K562 (cell line): ENCODE data around the gene P2RX1. TPM values are rescaled to one million over a fixed set of nuclear protein-coding genes. Genes with fewer than 3 reads are reported as not detected.

ENCODE experiments used
- BRCA1 ChIP-seq, 2 experiments: fragments of 450-650 bp in 1 of 2; sonication (generic) in 1 of 2; formaldehyde crosslinking in 1 of 2; IDR thresholded peaks; 2 replicates each; pipeline versions ENCODE4 v1.5.0 to v1.6.1; 2017 to 2020; ENCODE audit warnings: mild to moderate bottlenecking in 1 of 2, missing genetic modification reagents in 1 of 2
- CCAR2 ChIP-seq: fragments of 200-400 bp; formaldehyde crosslinking; IDR thresholded peaks from 2 replicates; pipeline ENCODE4 v1.6.1; 2017; ENCODE audit warnings: mild to moderate bottlenecking, low read depth, low read length
- FIP1L1 ChIP-seq: fragments of 200-400 bp; formaldehyde crosslinking; IDR thresholded peaks from 2 replicates; pipeline ENCODE4 v1.6.1; 2018; ENCODE audit warnings: mild to moderate bottlenecking, low read depth, low read length; ENCODE audit not compliant: poor library complexity, severe bottlenecking
- ILF3 ChIP-seq: fragments of 450-650 bp; IDR thresholded peaks from 2 replicates; pipeline ENCODE4 v1.6.1; 2018; ENCODE audit warnings: antibody characterized with exemption, mild to moderate bottlenecking, moderate library complexity, borderline replicate concordance
- PTRF ChIP-seq: fragments of 450-650 bp; IDR thresholded peaks from 2 replicates; pipeline ENCODE4 v1.6.1; 2016; ENCODE audit warnings: mild to moderate bottlenecking, missing genetic modification characterization, missing compliant biosample characterization
- RBBP5 ChIP-seq: fragments of 200-600 bp; sonication (generic); IDR thresholded peaks from 2 replicates; pipeline ENCODE4 v1.6.1; 2012; ENCODE audit warnings: borderline replicate concordance, mild to moderate bottlenecking, low read length, control low read depth, inconsistent platforms; ENCODE audit not compliant: insufficient read depth, poor library complexity, severe bottlenecking
- TCF7L2 ChIP-seq: fragments of 150-350 bp; IDR thresholded peaks from 2 replicates; pipeline ENCODE4 v1.6.1; 2016; ENCODE audit warnings: low read depth, mild to moderate bottlenecking, low read length, moderate library complexity
- YBX1 ChIP-seq: fragments of 450-650 bp; IDR thresholded peaks from 2 replicates; pipeline ENCODE4 v1.7.1; 2016; ENCODE audit warnings: mild to moderate bottlenecking
- ZNF121 ChIP-seq: sonication (generic); formaldehyde crosslinking; conservative IDR thresholded peaks from 2 replicates; pipeline ENCODE4 v1.8.0; 2022; ENCODE audit warnings: missing genetic modification reagents
- ZNF143 ChIP-seq: sonication (generic); formaldehyde crosslinking; IDR thresholded peaks from 2 replicates; pipeline ENCODE4 v1.9.0; 2022; ENCODE audit warnings: mild to moderate bottlenecking, missing genetic modification reagents
- polyA plus RNA-seq, 8 experiments: library from polyadenylated mRNA; depleted of rRNA in 4 of 8; stranded (reverse) in 5 of 8; unstranded in 3 of 8; fragments of >200 nt; fragmentation: Nextera tagmentation in 2 of 8; fragmentation: Illumina TruSeq in 1 of 8; extraction: Ambion mirVana in 2 of 8; extraction: Trizol in 1 of 8; gene quantifications; 2 replicates each; pipeline versions ENCODE4 v1.2.1 to v1.2.3, GENCODE V29; 2011 to 2014; ENCODE audit warnings: inconsistent platforms in 1 of 8, missing spikeins in 1 of 8
- total RNA-seq, 7 experiments: library from RNA; depleted of rRNA in 6 of 7; stranded (reverse); fragments of >200 nt in 6 of 7; fragmentation: Illumina TruSeq in 2 of 7; extraction: Trizol in 2 of 7; gene quantifications; 2 replicates each; pipeline versions ENCODE4 v1.2.1 to v1.2.3, GENCODE V29; 2011 to 2021; ENCODE audit warnings: low replicate concordance in 1 of 7
- TF ChIP-seq, protein P1 (sequence below): fragments of 250-450 bp; sonication (Bioruptor Pico); IDR thresholded peaks from 2 replicates; pipeline ENCODE4 v1.5.1; 2021; ENCODE audit warnings: mild to moderate bottlenecking
- TF ChIP-seq, protein P2 (sequence below): fragments of 250-450 bp; sonication (Bioruptor Pico); IDR thresholded peaks from 2 replicates; pipeline ENCODE4 v1.8.0; 2022; ENCODE audit warnings: inconsistent platforms, mild to moderate bottlenecking, moderate library complexity, borderline replicate concordance
- TF ChIP-seq, protein P3 (sequence below): fragments of 200-600 bp; sonication (generic); IDR thresholded peaks from one replicate; pipeline ENCODE4 v1.6.1; 2012; ENCODE audit warnings: mild to moderate bottlenecking, low read depth, low read length, inconsistent platforms

Gene P2RX1
- total and polyA plus RNA-seq, 9 of the 15 experiments (the other 6 are each of a cell fraction or from before 2014, with no cell fraction given) = 0.27 to 20.3 (median 10.3) TPM

DNA sequence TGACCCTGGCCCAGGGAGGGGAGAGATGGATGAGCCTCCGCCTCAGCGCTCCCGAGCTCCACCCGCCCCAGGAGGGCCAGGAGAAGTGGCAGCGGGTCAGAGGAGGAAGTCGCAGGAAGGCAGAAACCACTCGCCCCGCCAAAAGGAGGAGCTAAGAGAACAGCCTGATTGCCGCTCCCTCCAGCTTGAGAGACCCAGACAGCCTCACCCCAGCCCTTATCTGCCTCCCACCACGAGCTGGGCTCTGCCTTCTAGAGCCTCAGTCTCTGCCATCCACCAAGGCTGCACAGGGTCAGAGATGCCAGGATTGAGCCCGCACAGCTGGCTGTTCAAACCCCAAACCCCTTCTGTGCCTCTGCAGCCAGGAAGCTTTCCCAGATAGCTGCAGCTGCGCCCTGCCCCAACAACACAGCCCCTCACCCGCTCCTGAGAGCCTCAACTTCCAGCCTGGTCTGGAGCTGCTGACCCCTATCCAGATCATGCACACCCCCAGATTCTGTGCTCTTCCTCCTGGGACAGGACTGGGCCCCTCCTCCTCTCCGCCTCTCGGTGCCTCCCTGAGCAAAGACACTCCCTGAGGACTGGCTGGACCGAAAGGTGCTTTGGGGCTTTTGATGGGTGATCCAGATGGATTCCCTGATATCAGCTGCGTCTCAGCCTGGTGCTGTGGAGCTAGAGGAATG, 49.0 kb upstream of the P2RX1 start (continued):
- TF ChIP-seq RBBP5 (no peak), CCAR2 (no peak), ZNF121 (CRISPR knock-in tag) (no peak), YBX1 (no peak), ZNF143 (CRISPR knock-in tag) (no peak), BRCA1 (IDR thresholded peaks at IDR 0.05) (no peak), BRCA1 (CRISPR knock-in tag; IDR thresholded peaks at IDR 0.05) (no peak), ILF3 (no peak), TCF7L2 (no peak), PTRF (no peak), FIP1L1 (no peak)
- TF ChIP-seq, protein P1, sequence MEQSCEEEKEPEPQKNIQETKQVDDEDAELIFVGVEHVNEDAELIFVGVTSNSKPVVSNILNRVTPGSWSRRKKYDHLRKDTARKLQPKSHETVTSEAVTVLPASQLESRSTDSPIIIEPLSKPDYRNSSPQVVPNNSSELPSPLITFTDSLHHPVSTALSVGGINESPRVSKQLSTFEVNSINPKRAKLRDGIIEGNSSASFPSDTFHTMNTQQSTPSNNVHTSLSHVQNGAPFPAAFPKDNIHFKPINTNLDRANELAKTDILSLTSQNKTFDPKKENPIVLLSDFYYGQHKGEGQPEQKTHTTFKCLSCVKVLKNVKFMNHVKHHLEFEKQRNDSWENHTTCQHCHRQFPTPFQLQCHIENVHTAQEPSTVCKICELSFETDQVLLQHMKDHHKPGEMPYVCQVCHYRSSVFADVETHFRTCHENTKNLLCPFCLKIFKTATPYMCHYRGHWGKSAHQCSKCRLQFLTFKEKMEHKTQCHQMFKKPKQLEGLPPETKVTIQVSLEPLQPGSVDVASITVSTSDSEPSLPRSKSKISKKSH (CRISPR knock-in tag) = no peak
- TF ChIP-seq, protein P2, sequence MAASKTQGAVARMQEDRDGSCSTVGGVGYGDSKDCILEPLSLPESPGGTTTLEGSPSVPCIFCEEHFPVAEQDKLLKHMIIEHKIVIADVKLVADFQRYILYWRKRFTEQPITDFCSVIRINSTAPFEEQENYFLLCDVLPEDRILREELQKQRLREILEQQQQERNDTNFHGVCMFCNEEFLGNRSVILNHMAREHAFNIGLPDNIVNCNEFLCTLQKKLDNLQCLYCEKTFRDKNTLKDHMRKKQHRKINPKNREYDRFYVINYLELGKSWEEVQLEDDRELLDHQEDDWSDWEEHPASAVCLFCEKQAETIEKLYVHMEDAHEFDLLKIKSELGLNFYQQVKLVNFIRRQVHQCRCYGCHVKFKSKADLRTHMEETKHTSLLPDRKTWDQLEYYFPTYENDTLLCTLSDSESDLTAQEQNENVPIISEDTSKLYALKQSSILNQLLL (CRISPR knock-in tag) = no peak
- TF ChIP-seq, protein P3, sequence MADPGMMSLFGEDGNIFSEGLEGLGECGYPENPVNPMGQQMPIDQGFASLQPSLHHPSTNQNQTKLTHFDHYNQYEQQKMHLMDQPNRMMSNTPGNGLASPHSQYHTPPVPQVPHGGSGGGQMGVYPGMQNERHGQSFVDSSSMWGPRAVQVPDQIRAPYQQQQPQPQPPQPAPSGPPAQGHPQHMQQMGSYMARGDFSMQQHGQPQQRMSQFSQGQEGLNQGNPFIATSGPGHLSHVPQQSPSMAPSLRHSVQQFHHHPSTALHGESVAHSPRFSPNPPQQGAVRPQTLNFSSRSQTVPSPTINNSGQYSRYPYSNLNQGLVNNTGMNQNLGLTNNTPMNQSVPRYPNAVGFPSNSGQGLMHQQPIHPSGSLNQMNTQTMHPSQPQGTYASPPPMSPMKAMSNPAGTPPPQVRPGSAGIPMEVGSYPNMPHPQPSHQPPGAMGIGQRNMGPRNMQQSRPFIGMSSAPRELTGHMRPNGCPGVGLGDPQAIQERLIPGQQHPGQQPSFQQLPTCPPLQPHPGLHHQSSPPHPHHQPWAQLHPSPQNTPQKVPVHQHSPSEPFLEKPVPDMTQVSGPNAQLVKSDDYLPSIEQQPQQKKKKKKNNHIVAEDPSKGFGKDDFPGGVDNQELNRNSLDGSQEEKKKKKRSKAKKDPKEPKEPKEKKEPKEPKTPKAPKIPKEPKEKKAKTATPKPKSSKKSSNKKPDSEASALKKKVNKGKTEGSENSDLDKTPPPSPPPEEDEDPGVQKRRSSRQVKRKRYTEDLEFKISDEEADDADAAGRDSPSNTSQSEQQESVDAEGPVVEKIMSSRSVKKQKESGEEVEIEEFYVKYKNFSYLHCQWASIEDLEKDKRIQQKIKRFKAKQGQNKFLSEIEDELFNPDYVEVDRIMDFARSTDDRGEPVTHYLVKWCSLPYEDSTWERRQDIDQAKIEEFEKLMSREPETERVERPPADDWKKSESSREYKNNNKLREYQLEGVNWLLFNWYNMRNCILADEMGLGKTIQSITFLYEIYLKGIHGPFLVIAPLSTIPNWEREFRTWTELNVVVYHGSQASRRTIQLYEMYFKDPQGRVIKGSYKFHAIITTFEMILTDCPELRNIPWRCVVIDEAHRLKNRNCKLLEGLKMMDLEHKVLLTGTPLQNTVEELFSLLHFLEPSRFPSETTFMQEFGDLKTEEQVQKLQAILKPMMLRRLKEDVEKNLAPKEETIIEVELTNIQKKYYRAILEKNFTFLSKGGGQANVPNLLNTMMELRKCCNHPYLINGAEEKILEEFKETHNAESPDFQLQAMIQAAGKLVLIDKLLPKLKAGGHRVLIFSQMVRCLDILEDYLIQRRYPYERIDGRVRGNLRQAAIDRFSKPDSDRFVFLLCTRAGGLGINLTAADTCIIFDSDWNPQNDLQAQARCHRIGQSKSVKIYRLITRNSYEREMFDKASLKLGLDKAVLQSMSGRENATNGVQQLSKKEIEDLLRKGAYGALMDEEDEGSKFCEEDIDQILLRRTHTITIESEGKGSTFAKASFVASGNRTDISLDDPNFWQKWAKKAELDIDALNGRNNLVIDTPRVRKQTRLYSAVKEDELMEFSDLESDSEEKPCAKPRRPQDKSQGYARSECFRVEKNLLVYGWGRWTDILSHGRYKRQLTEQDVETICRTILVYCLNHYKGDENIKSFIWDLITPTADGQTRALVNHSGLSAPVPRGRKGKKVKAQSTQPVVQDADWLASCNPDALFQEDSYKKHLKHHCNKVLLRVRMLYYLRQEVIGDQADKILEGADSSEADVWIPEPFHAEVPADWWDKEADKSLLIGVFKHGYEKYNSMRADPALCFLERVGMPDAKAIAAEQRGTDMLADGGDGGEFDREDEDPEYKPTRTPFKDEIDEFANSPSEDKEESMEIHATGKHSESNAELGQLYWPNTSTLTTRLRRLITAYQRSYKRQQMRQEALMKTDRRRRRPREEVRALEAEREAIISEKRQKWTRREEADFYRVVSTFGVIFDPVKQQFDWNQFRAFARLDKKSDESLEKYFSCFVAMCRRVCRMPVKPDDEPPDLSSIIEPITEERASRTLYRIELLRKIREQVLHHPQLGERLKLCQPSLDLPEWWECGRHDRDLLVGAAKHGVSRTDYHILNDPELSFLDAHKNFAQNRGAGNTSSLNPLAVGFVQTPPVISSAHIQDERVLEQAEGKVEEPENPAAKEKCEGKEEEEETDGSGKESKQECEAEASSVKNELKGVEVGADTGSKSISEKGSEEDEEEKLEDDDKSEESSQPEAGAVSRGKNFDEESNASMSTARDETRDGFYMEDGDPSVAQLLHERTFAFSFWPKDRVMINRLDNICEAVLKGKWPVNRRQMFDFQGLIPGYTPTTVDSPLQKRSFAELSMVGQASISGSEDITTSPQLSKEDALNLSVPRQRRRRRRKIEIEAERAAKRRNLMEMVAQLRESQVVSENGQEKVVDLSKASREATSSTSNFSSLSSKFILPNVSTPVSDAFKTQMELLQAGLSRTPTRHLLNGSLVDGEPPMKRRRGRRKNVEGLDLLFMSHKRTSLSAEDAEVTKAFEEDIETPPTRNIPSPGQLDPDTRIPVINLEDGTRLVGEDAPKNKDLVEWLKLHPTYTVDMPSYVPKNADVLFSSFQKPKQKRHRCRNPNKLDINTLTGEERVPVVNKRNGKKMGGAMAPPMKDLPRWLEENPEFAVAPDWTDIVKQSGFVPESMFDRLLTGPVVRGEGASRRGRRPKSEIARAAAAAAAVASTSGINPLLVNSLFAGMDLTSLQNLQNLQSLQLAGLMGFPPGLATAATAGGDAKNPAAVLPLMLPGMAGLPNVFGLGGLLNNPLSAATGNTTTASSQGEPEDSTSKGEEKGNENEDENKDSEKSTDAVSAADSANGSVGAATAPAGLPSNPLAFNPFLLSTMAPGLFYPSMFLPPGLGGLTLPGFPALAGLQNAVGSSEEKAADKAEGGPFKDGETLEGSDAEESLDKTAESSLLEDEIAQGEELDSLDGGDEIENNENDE = no peak
